Gastrocnemius medialis (tissue), 4 donors: ENCODE data around the gene HADH.

Source experiments
- POLR2A ChIP-seq, 2 donors: fragments of 450-650 bp; IDR thresholded peaks; one replicate each; pipeline ENCODE4 v1.6.1; 2017; ENCODE audit warnings: antibody characterized with exemption in 2 of 2, mild to moderate bottlenecking in 2 of 2, moderate library complexity in 2 of 2
- TF ChIP-seq, protein P1 (sequence below), 5 experiments: fragments of 450-650 bp in 3 of 5; fragments of 200-600 bp in 2 of 5; sonication (generic) in 2 of 5; IDR thresholded peaks in 4 of 5; conservative IDR thresholded peaks in 1 of 5; 1 replicate in 4 of 5; 2 replicates in 1 of 5; pipeline ENCODE4 v1.5.1; 2016 to 2019; ENCODE audit warnings: antibody characterized with exemption in 5 of 5, mild to moderate bottlenecking in 3 of 5, moderate library complexity in 3 of 5

DNA sequence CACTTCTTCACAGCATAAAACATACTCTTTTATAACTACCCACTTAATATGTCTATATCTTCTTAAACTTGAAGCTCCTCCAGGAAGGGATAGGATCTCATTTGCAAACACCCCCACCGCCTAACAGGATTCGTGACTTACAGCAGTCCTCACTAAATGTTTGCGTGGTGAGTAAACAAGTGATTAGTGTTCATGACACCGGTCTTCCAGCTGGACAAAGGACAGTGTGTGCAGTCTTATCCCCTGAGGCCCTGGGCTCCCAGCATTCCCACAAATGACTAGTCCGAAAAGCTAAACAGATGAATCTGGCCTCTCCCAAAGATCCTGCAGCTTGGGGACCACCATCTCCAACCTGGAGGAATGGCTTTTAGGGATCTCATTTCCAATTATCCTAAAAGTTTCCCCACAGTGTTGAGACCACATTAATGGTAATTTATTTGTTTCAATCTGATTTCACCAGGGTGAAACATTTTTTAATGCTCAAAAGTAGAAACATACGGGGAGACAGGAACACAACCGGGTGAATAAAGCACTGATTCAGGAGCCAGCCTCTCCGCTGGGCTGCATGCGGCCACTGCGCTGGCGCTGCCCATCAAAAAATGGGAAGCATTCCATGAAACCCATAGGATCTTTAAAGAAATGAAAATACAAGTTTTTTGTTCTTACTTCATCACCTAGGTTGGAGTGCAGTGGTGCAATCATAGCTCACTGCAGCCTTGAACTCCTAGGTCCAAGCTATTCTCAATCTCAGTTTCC lies 69.2 kb downstream of the HADH start:
- TF ChIP-seq, protein P1, sequence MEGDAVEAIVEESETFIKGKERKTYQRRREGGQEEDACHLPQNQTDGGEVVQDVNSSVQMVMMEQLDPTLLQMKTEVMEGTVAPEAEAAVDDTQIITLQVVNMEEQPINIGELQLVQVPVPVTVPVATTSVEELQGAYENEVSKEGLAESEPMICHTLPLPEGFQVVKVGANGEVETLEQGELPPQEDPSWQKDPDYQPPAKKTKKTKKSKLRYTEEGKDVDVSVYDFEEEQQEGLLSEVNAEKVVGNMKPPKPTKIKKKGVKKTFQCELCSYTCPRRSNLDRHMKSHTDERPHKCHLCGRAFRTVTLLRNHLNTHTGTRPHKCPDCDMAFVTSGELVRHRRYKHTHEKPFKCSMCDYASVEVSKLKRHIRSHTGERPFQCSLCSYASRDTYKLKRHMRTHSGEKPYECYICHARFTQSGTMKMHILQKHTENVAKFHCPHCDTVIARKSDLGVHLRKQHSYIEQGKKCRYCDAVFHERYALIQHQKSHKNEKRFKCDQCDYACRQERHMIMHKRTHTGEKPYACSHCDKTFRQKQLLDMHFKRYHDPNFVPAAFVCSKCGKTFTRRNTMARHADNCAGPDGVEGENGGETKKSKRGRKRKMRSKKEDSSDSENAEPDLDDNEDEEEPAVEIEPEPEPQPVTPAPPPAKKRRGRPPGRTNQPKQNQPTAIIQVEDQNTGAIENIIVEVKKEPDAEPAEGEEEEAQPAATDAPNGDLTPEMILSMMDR (IDR thresholded peaks at IDR 0.05 in 4 of 5, conservative IDR thresholded peaks at IDR 0.05 in 1 of 5), result no peak
- no peak for TF ChIP-seq POLR2A (IDR thresholded peaks at IDR 0.05)
